Measurements from ENCODE around the gene CCDC34. TPM values are rescaled to one million over a fixed set of nuclear protein-coding genes. Genes with fewer than 3 reads are reported as not detected.

The CCDC34 gene
- total and polyA plus RNA-seq, 2 experiments from 2014 or later: 10.1 to 56.0 TPM

GRCh38 chr11:27312110-27312509 lies 50.9 kb downstream of the CCDC34 start:
- no peaks in the 10 kb centered on the region for H3K9me2 ChIP-seq (ENCODE audit: insufficient read depth)
- no peak overlapping the region for H3K4me3 Mint-ChIP-seq
- no peaks in the 10 kb centered on the region for H3F3A ChIP-seq (replicated peaks; ENCODE audit: low read depth)
- no peaks in the 10 kb centered on the region for H3K4me1 Mint-ChIP-seq
- no peak overlapping the region for H3K4me3 ChIP-seq
- no peaks in the 10 kb centered on the region for H4K20me1 ChIP-seq (replicated peaks; ENCODE audit: insufficient read depth)
- H3K36me3 Mint-ChIP-seq (ENCODE audit: low read depth): no peaks in the 10 kb centered on the region
- H3K4me2 ChIP-seq: no peak overlapping the region
- ATAC-seq (no peak), DNase-seq (ENCODE audit: low spot score) (no peak)
- H3K27ac ChIP-seq (ENCODE audit: low read depth): no peak overlapping the region
- H3K79me2 ChIP-seq (replicated peaks; ENCODE audit: insufficient read depth): no peaks in the 10 kb centered on the region
- H3K9me3 Mint-ChIP-seq: no peaks in the 10 kb centered on the region
- no peaks in the 10 kb centered on the region for H3K27me3 Mint-ChIP-seq (ENCODE audit: insufficient read depth, low read depth, poor library complexity)
- no peak overlapping the region for H2AFZ ChIP-seq
- H3K27ac Mint-ChIP-seq: no peak overlapping the region
- TF ChIP-seq EZH2phosphoT487 (IDR thresholded peaks at IDR 0.05; ENCODE audit: unreplicated experiment): no peak
- no peak for TF ChIP-seq ETS1 (IDR thresholded peaks at IDR 0.05)
- no peaks in the 10 kb centered on the region for H3K4me1 ChIP-seq (ENCODE audit: insufficient read depth)
- H3K27me3 ChIP-seq (ENCODE audit: insufficient read depth): no peaks in the 10 kb centered on the region
- H3K36me3 ChIP-seq (ENCODE audit: insufficient read depth): no peaks in the 10 kb centered on the region

GRCh38 chr11:27310707-27311106 lies 52.3 kb downstream of the CCDC34 start:
- H3K27ac ChIP-seq (ENCODE audit: low read depth): no peak overlapping the region
- no peak overlapping the region for H3K4me3 ChIP-seq
- H3K36me3 Mint-ChIP-seq (ENCODE audit: low read depth): peaks cover 8% of the 10 kb centered on the region; the same call in 1 of the 3 replicates
- H4K20me1 ChIP-seq (replicated peaks; ENCODE audit: insufficient read depth): no peaks in the 10 kb centered on the region
- no peaks in the 10 kb centered on the region for H3K79me2 ChIP-seq (replicated peaks; ENCODE audit: insufficient read depth)
- no peaks in the 10 kb centered on the region for H3K9me2 ChIP-seq (ENCODE audit: insufficient read depth)
- H3K27ac Mint-ChIP-seq: no peak overlapping the region
- TF ChIP-seq EZH2phosphoT487 (IDR thresholded peaks at IDR 0.05; ENCODE audit: unreplicated experiment): no peak
- no peak for TF ChIP-seq EZH2 (IDR thresholded peaks at IDR 0.05; ENCODE audit: low read depth, unreplicated experiment)
- no peak for TF ChIP-seq ZNF462 (CRISPR knock-in tag; IDR thresholded peaks at IDR 0.05)
- no peak for TF ChIP-seq ZNF114 (CRISPR knock-in tag; IDR thresholded peaks at IDR 0.05)
- TF ChIP-seq JUNB (IDR thresholded peaks at IDR 0.05; ENCODE audit: unreplicated experiment): no peak
- H2AFZ ChIP-seq: no peak overlapping the region
- H3K4me2 ChIP-seq: no peak overlapping the region
- no peak overlapping the region for H3K4me3 Mint-ChIP-seq
- no peaks in the 10 kb centered on the region for H3K36me3 ChIP-seq (ENCODE audit: insufficient read depth)
- no peaks in the 10 kb centered on the region for H3K4me1 ChIP-seq (ENCODE audit: insufficient read depth)
- no peaks in the 10 kb centered on the region for H3K27me3 Mint-ChIP-seq (ENCODE audit: insufficient read depth, low read depth, poor library complexity)
- peaks cover 10% of the 10 kb centered on the region for H3K9me3 Mint-ChIP-seq
- ATAC-seq (no peak), DNase-seq (ENCODE audit: low spot score) (no peak)
- no peaks in the 10 kb centered on the region for H3K27me3 ChIP-seq (ENCODE audit: insufficient read depth)
- no peaks in the 10 kb centered on the region for H3F3A ChIP-seq (replicated peaks; ENCODE audit: low read depth)
- H3K4me1 Mint-ChIP-seq: no peaks in the 10 kb centered on the region

Data from GM23338 (cell line).